DMS79 (cell line): ENCODE data around the gene KMT2C.

Experiments
- DNase-seq: peaks from one replicate; lab custom pipeline; 2025; lab: John Stamatoyannopoulos, UW

KMT2C gene

DNA sequence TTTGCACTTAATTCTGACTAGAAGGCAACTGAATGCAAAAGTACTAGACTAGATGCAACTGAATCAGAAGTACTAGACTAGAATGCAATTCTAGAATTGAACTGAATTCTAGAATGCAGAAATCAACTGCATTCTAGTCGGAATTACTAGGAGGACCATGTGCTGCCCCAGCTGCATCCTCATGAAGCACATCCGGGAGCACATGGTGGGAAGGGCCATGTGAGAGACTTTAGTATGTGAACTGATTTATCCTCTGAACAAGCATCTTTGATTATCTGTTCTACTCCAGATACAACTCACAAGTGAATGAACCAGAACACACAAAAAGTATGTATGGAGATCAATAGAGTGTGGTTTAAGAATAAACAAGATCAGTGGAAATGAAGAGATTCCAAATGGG is 295.2 kb downstream of the KMT2C start:
- DNase-seq: no peak

DNA sequence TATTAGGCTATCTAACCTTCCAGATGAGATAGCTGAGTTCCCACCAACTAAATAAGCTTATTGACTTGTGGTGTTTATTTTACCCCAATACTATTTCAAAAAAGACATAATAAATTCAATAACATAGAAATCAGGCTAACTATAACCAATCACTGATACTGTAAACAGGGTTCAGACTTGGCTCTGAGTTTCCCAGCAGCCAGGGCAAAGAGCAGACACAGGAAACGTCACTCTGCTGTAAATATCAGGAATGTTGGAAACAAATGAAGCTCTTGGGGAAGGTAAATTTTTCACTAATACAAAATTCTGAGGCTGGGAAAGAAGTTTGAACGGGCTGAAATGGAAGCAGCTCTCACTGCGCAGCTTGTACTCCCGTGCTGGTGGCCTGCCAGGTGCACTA is 295.7 kb downstream of the KMT2C start:
- DNase-seq: no peak

DNA sequence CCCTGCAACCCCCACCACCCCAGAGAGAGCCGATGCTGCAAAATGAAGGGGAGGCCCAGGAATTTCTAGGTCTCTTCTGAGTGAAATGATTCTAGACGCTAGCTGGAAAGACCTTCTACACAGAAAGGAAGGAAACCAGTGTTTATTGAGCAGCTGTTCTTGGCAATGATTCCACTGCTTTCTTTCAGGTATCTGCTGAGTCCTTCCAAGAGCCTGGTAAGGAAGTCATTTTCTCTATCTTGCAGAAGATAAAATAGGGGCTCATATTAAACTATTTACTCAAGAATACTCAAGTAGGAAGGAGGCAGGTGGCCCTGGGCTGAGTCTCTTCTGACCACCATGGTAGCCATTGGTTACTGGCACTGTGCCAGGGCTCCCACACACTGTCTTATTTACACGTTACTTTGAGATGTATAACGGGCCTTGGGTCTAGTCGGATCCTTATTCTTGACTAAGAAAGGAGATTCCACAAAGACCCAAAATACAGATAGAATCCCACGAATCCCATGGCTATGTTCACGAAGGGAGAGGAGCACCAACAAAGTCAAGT is 298.3 kb downstream of the KMT2C start:
- peak; percentile 71 for DNase-seq

DNA sequence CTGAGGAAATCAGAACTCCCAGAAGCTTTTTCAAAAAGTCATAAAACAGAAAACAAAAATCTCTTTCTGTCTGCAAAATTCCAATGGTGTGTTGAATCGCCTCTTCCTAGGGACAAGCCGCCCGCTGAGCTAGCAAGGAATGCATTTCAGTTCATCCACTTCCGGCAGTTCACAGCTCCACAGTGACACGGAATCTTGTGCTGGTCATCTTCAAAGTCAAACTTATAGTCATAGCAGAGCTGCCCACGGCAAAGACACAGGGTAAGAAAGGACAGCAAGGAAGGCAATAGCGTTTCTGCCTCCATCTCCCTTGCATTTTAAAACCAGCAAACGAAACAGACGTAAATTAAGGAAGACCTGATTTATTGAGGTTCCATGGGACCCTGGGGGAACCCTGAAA is 299.1 kb downstream of the KMT2C start:
- DNase-seq: no peak

DNA sequence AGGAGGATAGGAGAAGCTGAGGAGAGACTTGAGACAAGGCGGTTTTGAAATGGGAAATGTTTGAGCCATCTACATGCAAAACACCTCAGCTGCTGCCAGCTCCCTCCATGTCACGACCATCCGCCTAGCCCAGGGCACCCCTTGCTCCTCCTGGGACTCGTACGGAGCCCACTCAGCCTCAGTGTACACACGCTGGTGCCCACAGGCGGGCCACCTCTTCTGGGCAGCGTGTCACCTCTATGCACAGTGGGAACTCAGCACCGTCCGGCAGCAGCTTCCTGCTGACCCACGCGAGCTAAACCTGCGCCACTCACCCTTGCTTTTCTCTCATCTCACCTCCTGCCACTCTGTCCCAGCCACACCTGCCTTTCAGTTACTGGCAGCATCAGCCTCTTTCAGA is 302.0 kb downstream of the KMT2C start:
- DNase-seq: no peak

DNA sequence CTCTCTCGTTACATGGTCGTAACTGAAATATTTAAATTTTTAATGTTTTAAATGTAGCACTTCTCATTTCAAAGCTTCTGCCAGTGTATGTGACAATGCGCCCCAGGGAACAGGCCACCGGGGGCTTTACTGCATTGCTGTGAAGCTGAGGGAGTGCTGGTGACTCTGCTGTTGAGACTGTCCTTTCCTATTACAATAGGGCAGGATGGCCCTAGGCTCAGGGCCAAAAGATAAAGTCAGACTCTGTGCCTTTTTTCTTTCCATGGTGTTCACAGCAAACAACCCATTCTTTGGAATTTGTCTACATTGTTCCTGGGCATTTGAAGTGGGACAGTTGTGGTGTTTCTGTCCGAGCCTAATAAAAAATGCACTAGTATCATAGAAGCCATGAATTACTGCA is 303.0 kb downstream of the KMT2C start:
- no peak for DNase-seq

DNA sequence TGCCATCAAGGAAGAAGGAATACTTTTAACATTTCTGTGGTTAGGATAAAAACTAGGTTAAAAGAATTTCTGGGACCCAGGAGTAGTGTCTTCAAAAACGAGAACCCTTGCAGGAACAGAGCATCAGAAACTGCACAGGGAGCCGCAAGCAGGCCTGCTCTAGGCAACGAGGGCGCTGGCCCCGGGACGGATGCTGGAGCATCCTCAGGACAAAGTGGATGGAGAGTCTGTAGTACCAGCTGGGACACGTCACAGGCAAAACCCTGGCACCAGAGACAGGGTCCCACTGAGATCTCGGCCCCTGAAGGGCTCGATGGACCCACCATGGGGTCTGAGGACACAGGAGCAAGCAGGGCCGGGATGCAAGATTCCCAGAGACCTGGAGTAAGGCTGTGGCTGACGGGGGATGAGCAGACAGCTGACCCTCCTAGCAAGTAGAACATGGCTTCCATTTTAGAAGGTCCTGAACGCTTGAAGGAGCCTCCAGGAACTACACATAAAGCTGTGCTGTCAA is 303.8 kb downstream of the KMT2C start:
- no peak for DNase-seq

DNA sequence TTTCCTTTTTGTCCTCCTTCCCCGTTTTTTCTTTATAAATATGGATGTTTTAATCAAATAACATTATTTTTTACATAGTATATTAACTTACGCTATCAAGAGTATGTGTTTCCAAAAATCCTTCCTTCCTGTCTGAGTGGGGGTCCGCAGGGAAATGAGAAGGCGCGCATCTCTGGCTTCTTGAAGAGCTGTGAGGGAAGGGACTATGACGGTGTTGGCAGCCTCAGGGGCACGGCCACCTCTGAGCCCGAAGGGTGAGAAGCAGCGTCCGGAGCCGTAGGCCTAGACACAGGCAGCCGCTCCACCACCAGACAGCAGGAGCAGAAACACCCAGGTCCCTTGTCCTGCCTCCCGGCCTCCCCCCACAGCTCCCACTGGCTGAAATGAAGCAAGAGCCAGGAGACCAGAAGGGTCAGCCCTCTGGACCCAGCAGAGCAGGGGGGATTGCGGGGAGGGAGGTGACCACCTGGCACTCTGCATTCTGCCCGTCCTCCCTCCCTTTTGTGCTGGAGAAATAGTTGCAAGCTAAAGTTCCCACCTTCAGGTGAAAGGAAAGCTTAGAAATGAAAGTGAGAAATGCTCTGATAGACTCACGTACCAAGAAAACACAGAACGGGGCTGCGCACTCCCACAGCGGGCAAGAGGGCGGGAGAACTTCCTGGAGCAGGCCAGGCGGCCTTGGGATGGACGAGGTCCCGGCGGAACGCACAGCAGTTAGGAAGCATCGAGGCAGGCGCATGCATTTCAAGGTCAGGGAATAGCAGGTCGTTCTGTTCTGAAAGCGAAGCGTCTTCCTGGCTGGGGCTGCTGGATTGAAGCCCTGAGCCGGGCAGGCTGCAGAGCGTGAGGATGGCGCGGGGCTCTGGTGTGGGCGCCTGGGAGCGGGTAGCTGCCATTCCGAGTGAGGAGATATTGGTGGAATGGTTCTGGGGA is 304.9 kb downstream of the KMT2C start:
- no peak for DNase-seq

DNA sequence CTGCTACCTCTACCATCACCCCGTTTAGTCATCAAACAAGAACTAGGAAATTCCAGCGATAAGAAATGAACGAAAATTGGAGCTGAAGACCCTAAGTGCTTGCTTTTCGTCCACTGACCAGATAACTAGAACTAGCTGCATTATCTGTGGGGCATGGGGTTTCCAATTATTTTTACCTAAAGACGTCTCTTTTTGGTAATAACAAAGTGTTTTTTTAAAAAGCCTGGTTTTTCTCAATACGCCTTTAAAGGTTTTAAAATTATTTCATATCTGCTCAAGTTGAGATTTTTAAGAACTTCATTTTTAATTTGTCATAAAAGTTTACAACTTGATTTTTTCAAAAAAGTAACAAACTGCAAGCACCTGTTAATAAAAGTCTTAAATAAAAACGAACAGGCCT is 306.1 kb downstream of the KMT2C start:
- DNase-seq: no peak

DNA sequence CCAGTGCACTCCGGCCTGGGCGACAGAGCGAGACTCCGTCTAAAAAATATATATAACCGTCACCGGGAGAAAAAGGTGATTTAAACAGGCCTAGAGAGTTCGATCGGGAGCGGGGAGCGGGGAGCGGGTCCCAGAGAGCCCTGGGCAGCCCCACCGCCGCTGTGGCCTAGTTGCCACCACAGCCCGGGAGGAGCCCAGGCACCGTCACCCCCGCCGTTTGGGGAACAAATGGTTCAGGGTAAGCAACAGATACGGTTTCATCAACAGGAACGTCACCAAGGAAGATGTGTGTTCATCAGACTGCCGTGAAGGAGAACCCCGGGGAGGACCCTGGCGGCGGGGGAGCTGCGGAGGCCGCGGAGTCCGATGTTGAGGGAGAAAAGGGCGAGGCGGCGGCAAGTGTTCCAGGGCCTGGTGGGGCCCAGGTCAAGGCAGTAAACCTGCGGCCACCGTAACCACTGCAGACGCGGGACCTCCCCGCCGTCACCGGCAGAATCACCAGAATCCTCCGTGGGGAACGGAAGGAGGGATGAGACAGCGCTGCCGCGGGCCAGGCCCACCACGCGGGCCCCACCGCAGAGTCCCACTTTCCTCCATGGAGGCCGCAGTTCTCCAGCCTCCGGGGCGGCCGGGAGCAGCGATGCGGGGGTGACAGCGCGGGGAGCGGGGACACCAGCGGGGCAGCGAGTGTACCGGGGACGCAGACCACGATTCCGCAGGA is 306.9 kb downstream of the KMT2C start:
- DNase-seq: no peak

DNA sequence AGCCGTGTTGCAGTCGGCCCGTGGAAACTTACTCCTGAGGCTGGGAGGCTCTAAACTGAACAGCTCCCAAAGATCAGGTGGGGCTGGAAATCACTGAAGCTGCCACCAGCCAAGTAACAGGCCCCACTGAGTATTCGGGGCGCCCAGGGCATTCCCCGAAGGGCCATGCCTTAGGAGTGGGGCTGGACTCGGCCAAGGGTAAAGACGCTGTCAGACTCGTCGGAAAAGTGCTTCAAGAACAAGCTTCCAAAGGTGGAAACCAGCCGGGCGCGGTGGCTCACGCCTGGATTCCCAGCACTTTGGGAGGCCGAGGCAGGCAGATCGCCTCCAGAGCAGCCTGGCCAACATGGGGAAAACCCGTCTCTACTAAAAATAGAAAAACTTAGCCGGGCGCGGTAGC is 307.6 kb downstream of the KMT2C start:
- no peak for DNase-seq

DNA sequence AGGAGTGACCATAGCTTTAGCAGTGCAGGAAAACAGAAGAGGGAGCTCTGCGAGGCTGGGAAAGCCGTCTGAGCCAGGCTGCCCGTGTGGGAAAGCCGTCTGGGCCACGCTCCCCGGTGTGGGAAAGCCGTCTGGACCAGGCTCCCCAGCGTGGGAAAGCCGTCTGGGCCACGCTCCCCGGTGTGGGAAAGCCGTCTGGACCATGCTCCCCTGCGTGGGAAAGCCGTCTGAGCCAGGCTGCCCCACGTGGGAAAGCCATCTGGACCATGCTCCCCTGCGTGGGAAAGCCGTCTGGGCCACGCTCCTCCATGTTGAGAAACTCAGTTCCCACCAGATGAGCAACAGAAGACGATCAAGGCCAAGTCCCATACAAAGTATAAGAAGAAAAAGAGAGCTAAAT is 308.6 kb downstream of the KMT2C start:
- no peak for DNase-seq

DNA sequence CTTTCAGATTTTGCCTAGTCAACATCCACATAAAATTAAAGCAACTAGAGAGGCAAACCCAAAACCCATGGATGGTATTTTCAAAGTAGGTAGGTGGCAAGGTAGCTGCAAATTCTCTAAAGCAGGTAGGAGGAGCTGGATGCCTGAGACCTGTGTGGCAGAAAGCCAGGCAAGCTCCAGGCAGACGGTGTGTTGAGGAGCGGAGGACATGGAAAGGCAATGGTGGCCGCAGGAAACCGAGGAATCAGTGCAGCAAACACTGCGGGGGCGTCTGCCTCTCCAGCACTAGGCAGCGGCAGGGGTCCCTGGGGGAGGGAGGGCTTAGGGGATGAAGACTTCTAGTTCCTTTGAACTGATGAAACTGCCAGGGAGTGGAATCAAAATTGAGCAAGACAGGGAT is 309.1 kb downstream of the KMT2C start:
- no peak for DNase-seq

DNA sequence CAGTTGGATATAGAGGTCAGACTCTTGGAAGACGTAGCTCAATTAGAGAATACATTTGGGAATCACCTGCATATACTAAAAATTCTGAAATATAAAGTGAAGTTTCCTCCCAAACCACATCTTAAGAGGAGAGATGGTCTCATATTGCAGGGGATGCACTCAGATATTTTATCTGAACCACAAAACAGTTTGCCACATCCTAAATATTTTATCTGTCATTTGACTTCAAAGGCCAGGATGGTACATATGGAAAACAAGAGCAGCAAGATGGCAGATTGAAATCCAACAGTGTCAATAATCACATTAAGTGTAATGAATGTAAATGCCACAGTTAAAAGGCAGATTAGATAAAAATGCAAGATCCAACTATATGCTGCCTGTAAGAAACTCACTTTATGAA is 313.3 kb downstream of the KMT2C start:
- DNase-seq: no peak

DNA sequence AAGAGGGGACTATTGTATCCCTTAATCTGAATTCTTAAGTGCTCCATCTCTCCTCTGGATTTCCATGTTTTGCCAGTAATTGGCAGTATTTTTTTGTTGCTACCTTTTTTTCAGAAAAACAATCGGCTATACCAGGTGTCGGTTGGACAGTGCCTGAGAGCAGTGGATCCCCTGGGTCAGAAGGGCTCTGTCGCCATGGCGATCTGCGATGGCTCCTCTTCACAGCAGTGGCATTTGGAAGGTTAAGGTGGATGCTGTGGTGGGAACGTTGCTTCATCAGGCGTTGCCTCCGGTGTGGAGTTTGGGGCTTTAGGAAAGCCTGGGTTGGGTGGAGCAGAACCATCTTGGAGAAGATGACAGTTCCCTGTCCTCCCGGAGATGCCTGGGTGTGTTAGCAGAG is 314.4 kb downstream of the KMT2C start:
- DNase-seq: no peak

DNA sequence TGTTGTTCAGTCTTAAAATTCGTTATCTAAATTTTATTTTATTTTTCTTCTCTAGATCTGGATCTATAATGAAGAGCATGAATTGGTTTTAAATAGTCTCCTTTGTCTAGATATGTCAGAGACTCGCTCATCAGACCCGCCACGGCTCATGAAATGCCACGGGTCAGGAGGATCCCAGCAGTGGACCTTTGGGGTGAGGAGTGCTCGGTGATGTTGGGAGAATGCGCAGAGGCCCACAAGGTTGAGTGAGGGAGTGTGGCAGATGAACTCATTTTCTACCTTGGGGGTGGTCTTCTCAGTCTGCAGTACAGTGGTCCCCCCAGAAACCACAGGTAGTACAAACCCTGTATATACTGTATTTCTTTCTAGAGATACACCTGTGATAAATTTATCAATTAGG is 315.0 kb downstream of the KMT2C start:
- no peak for DNase-seq

DNA sequence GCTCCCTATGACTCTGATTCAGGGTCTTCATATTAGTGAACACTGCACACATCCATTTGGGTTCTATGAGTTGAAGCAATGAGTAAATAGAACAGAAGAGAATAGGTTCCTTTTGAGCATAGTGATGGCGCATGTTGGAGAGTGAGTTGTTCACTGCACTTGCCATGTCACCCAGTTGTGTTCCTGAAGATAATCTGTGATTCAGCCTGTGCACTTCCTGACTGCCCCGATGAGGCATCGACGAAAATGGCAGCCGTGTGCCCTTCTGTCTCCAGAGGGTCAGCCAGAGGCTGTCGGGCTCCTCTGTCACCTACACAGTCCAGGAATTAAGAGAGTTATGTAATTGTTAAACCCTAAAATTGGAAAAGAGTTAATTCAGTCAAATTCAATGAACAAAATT is 315.6 kb downstream of the KMT2C start:
- no peak for DNase-seq

DNA sequence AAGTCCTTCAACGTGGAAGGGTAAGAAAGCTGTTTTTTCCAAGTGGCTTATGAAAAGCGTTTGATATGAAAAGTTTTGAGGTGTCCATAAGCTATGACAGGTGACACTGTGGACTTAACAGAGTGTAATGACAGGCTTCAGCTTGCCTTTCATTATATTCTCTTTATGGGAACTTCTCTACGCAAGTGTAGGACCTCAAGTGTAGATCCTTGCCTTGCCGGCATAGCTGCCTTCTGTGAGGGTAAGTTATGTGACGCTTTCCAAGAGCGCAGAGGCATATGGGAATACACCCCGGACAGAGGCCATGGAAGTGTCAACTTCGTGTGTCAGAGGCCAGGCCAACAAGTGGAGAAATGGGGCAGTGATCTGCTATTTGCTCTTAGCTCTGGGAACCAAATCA is 318.4 kb downstream of the KMT2C start:
- DNase-seq: no peak

DNA sequence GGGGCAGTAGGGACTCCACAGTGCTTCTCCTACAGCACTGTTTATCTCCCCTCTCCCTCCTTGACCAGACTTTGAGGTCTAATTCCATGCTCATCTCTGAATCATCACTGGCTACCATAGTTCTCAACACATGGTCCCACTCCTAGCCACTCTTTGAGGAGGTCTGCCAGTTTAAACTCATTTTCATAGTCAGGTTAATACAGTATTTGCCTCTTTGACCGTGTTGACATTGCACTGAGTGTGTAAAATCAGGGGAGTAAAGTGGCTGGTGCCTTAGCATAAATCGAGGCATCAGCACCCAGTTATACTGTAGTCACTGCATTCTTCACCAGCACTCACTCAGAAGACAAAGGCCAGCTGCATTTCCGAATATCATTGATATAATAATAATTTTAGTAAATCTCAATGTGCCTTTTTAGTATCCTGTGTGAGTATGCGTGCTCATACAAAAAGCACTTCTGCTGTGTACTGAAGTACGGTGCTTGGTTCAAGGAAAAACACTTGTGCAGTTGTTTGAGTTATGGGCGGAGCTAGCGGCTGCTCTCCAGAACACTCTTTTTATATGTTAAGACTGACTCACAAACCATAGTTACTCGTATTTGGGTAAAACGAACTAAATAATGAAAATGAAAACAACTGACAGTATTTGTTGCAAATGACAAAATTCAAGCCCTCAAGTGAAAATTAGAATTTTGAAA is 320.6 kb downstream of the KMT2C start:
- DNase-seq: no peak

DNA sequence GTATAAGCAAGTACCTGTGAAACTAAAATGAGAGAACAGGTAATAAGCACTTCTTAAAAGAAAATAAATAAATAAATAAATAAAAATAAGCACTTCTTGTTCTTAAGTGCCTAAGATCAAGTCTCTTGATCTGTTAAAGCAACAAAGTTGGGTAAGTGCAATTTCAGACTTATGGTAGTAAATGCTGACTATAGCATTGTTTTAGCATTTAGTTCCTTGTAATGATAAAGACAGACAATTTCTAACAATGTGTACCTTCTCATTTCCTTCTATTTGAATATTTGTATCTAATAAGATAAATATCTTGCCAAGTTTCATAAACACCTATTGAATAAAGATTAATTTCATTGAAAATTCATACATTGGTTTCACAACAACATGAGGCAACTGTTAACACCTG is 323.0 kb downstream of the KMT2C start:
- no peak for DNase-seq

DNA sequence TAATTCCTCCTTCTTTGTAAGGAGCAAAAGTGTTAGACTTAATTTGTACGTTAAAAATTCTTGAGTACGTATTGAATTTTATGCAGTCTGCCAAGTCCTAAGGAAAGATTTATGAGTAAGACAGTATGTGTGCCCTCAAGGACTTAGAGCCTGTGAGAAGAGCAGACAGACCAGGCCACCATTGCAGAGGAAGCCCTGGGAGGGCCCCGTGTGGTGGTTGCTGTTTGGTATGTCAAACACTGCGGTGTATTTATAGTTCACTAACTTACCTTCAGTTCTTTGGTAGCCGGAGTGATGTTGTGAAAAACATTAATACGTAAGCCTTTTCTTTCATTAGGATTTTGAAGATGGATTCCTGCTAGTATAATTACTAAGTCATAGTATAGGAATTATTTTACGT is 327.4 kb downstream of the KMT2C start:
- DNase-seq: no peak

DNA sequence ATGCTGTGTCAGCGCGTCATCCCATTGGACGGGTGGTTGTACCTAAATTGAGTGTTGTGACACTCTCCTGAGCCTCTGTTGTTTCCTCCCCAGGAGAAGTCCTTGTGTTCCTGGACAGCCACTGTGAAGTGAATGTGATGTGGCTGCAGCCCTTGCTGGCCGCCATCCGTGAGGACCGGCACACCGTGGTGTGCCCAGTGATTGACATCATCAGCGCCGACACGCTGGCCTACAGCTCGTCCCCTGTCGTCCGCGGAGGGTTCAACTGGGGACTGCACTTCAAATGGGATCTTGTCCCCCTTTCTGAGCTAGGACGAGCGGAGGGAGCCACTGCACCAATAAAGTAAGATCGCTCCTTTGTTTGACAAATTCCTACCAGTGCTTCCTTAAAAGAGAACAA is 327.9 kb downstream of the KMT2C start:
- DNase-seq: no peak
